ENCODE measurements around the gene P2RY13. TPM values are rescaled to one million over a fixed set of nuclear protein-coding genes. Genes with fewer than 3 reads are reported as not detected.

The P2RY13 gene
- total RNA-seq, 2 donors from 2014 or later = not detected

GRCh38 chr3:151305775-151306151 is 23.6 kb downstream of the P2RY13 start:
- peak overlapping the region; percentile 44 for H3K4me3 ChIP-seq (ENCODE audit: low read length)
- H3K36me3 ChIP-seq (ENCODE audit: control insufficient read depth, insufficient read depth, low read length) = no peaks in the 10 kb centered on the region
- no peaks in the 10 kb centered on the region for H3K9me3 ChIP-seq (ENCODE audit: control insufficient read depth, low read length)
- Mint-ChIP-seq H3K9me3 (no peaks in the 10 kb centered on the region), H3K36me3 (ENCODE audit: low read depth) (no peaks in the 10 kb centered on the region), H3K27me3 (ENCODE audit: insufficient read depth) (no peaks in the 10 kb centered on the region), H3K27ac (peak overlapping the region; percentile 93), H3K4me1 (peaks cover 37% of the 10 kb centered on the region), H3K4me3 (no peak overlapping the region)
- H3K27ac ChIP-seq (ENCODE audit: low read depth, low read length) = no peak overlapping the region
- H3K4me1 ChIP-seq (ENCODE audit: control insufficient read depth, insufficient read depth, low read length) = peaks cover 10% of the 10 kb centered on the region
- 73 to 88% methylated on average over 4 of the region's 4 CpGs for WGBS, 2 experiments (ENCODE audit: insufficient coverage in 1 of 2, insufficient read length in 1 of 2)
- TF ChIP-seq, protein P1, sequence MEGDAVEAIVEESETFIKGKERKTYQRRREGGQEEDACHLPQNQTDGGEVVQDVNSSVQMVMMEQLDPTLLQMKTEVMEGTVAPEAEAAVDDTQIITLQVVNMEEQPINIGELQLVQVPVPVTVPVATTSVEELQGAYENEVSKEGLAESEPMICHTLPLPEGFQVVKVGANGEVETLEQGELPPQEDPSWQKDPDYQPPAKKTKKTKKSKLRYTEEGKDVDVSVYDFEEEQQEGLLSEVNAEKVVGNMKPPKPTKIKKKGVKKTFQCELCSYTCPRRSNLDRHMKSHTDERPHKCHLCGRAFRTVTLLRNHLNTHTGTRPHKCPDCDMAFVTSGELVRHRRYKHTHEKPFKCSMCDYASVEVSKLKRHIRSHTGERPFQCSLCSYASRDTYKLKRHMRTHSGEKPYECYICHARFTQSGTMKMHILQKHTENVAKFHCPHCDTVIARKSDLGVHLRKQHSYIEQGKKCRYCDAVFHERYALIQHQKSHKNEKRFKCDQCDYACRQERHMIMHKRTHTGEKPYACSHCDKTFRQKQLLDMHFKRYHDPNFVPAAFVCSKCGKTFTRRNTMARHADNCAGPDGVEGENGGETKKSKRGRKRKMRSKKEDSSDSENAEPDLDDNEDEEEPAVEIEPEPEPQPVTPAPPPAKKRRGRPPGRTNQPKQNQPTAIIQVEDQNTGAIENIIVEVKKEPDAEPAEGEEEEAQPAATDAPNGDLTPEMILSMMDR (conservative IDR thresholded peaks at IDR 0.05) = no peak
- H3K9ac ChIP-seq (ENCODE audit: extremely low read depth, low read length, poor library complexity, severe bottlenecking) = no peak overlapping the region
- DNase-seq = no peak
- H3K27me3 ChIP-seq (ENCODE audit: control insufficient read depth, insufficient read depth, low read length, poor library complexity, severe bottlenecking) = no peaks in the 10 kb centered on the region

- H3K36me3 Mint-ChIP-seq (ENCODE audit: low read depth) = no peaks in the 10 kb centered on the region
- H3K27ac ChIP-seq (ENCODE audit: low read depth, low read length) = peak overlapping the region; percentile 45
- no peaks in the 10 kb centered on the region for H3K36me3 ChIP-seq (ENCODE audit: control insufficient read depth, insufficient read depth, low read length)
- no peaks in the 10 kb centered on the region for H3K9me3 ChIP-seq (ENCODE audit: control insufficient read depth, low read length)
- TF ChIP-seq, protein P1 (conservative IDR thresholded peaks at IDR 0.05) = peak; percentile 48
- peak overlapping the region; percentile 24 for H3K4me3 Mint-ChIP-seq
- 30 to 52% methylated on average over 4 to 7 of the region's 7 CpGs for WGBS, 2 experiments (ENCODE audit: insufficient coverage in 1 of 2, insufficient read length in 1 of 2)
- peak; percentile 95 for DNase-seq
- H3K27me3 ChIP-seq (ENCODE audit: control insufficient read depth, insufficient read depth, low read length, poor library complexity, severe bottlenecking) = no peaks in the 10 kb centered on the region
- no peak overlapping the region for H3K9ac ChIP-seq (ENCODE audit: extremely low read depth, low read length, poor library complexity, severe bottlenecking)
- H3K4me1 ChIP-seq (ENCODE audit: control insufficient read depth, insufficient read depth, low read length) = peaks cover 10% of the 10 kb centered on the region
- H3K27me3 Mint-ChIP-seq (ENCODE audit: insufficient read depth) = no peaks in the 10 kb centered on the region
- H3K27ac Mint-ChIP-seq = peak overlapping the region; percentile 93
- peak overlapping the region; percentile 44 for H3K4me3 ChIP-seq (ENCODE audit: low read length)
- H3K9me3 Mint-ChIP-seq = no peaks in the 10 kb centered on the region
- H3K4me1 Mint-ChIP-seq = peaks cover 37% of the 10 kb centered on the region
Measured at GRCh38 chr3:151305060-151305774, 24.1 kb downstream of the P2RY13 start.

DNA sequence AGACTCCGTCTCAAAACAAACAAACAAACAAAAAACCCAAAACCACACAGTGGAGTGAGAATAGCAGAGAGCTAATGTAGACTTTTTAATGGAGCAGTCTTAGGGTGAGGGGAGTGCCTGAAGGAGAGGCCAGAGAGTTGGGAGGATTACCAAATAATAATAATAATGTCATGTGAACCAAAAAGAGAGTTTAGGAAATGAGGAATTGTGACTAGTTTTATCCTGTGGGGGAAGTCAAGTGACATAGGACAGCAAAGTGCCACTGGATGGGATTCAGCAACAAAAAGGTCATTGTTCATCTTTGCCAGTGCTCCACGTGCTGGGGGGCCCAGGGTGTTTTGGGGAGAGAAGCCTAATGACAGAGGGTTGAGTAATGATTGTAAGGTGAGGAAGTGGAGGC is 25.6 kb downstream of the P2RY13 start:
- H3K9me3 Mint-ChIP-seq = no peaks in the 10 kb centered on the region
- peaks cover 37% of the 10 kb centered on the region for H3K4me1 Mint-ChIP-seq
- TF ChIP-seq, protein P1 (conservative IDR thresholded peaks at IDR 0.05) = no peak
- no peaks in the 10 kb centered on the region for H3K27me3 Mint-ChIP-seq (ENCODE audit: insufficient read depth)
- Histone ChIP-seq H3K9me3 (ENCODE audit: control insufficient read depth, low read length) (no peaks in the 10 kb centered on the region), H3K9ac (ENCODE audit: extremely low read depth, low read length, poor library complexity, severe bottlenecking) (no peak overlapping the region), H3K4me3 (ENCODE audit: low read length) (no peak overlapping the region), H3K27ac (ENCODE audit: low read depth, low read length) (no peak overlapping the region), H3K27me3 (ENCODE audit: control insufficient read depth, insufficient read depth, low read length, poor library complexity, severe bottlenecking) (no peaks in the 10 kb centered on the region), H3K36me3 (ENCODE audit: control insufficient read depth, insufficient read depth, low read length) (no peaks in the 10 kb centered on the region), H3K4me1 (ENCODE audit: control insufficient read depth, insufficient read depth, low read length) (peaks cover 10% of the 10 kb centered on the region)
- DNase-seq = no peak
- H3K36me3 Mint-ChIP-seq (ENCODE audit: low read depth) = no peaks in the 10 kb centered on the region
- WGBS, 2 experiments (ENCODE audit: insufficient coverage in 1 of 2, insufficient read length in 1 of 2) = 92% methylated on average over 1 of the region's 2 CpGs; no CpG with 5 or more reads in 1 of the 2 experiments
- H3K4me3 Mint-ChIP-seq = no peak overlapping the region
- no peak overlapping the region for H3K27ac Mint-ChIP-seq

Measured in endodermal cell (in vitro differentiated cells).